HG03457 (cell line): ENCODE results near the gene TMEM212.
"Not testable (repeated sequence)": the region's sequence is repeated elsewhere in the genome, so short reads cannot be mapped to it uniquely, and the experiment has no call there.

Source experiments
- ATAC-seq: cut with Tn5 transposase; IDR thresholded peaks from one replicate; pipeline ENCODE4 v1.9.1; 2021; ENCODE audit warnings: moderate number of reproducible peaks; ENCODE audit not compliant: unreplicated experiment

TMEM212 gene

GRCh38 chr3:171854649-171855305 lies 11.6 kb downstream of the TMEM212 start:
- no peak for ATAC-seq

DNA sequence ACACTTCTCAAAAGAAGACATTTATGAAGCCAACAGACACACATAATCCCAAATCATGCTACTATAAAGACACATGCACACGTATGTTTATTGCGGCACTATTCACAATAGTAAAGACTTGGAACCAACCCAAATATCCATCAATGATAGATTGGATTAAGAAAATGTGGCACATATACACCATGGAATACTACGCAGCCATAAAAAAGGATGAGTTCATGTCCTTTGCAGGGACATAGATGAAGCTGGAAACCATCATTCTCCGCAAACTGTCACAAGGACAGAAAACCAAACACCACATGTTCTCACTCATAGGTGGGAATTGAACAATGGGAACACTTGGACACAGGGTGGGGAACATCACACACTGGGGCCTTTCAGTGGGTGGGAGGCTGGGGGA lies 15.6 kb downstream of the TMEM212 start:
- not testable (repeated sequence) for ATAC-seq

DNA sequence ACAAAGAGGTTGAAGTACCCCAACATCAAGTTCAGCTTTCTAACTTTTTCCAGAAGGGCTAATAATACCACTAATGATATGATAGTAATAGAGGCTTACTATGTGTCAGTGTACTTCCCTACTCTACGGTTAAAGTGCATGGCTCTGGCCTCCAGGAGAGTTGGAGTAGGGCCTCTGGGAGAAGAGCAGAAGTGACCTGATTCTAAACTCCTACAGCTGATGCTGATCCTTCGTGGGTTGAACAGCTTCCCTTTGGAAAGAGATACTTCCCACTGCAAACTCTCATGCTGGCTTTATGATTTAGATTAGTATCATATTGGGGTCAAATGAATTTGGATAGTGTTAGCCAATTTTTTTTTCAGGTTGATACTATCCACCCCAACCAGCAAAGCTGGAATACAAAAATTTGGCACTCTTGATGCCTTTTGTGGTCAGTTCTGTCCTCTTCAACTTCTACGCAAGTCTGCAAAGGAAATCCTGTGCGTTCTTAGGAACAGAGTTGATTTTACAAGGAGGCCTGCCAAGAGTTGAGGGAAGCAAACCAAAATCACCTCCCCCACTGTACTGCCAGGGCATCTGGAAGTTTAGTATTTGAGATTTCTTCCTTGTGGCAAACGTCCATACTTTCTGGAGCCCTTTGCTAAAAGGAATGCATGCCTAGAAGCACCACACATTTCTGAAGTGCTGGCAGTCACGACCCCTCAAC lies 17.8 kb downstream of the TMEM212 start:
- no peak for ATAC-seq

- no peak for ATAC-seq
Observed at GRCh38 chr3:171862392-171862791, 19.2 kb downstream of the TMEM212 start.

GRCh38 chr3:171862993-171863521 lies 19.9 kb downstream of the TMEM212 start:
- ATAC-seq = no peak

- no peak for ATAC-seq
Observed at GRCh38 chr3:171863920-171864319, 20.8 kb downstream of the TMEM212 start.

- no peak for ATAC-seq
Observed at GRCh38 chr3:171865191-171865865, 22.2 kb downstream of the TMEM212 start.

- ATAC-seq = no peak
Observed at GRCh38 chr3:171867981-171868380, 24.8 kb downstream of the TMEM212 start.

DNA sequence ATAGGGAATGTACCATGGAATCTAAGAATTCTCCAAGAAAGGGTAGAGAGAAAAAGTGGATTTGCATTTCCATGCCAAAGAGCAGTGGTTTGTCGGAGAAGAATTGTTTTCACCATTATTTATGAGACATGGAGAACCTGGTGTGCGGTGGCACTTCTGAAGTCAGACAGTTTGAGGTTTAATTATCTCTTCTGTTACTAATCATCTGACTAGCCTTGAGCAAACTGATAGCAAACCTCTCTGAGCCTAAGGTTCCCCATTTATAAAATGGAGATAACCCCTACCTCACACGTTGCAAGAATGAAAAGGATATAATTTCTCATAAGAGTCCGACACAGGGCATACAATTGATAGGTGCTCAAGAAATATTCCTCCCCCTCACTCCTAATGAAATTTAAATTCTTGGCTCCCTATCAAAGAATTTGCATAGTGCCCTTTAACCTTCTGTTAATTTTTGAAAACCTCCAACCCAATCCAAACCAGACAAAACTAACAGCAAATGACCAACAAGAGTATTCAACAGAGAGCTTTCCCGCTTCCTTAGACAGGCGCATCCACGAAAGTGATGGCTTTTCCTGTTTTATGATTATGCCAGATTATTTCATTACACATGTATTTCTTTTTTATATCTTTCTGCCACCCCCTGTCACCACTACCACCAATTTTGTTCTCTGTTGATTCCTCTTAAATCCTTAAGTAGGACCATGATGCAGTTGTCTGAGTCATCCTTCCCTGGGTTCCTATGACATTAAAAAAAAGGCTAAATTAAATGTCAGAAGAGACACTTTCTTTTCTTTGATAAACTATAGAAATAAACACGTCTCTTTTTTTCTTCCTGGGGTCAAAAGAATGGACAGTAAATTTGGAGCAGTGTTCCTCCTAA lies 28.5 kb downstream of the TMEM212 start:
- no peak for ATAC-seq

DNA sequence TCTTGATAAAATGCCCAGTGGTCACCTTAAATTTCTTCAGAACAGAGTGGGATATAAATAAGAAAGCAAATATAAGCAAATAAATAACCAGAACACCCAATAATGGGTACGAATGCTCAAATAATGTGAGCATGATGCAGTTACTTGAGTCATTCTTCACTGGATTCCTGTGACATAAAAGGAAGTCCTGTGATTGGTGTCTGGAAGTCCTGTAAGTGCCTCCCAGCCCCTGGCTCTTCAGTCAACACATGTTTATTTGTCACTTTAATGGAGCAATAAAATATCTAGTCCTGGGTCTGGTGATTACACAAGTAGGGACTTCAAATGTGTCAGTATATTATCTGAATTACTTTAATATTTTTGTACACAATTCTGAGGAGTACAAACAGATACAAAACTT lies 30.4 kb downstream of the TMEM212 start:
- no peak for ATAC-seq

DNA sequence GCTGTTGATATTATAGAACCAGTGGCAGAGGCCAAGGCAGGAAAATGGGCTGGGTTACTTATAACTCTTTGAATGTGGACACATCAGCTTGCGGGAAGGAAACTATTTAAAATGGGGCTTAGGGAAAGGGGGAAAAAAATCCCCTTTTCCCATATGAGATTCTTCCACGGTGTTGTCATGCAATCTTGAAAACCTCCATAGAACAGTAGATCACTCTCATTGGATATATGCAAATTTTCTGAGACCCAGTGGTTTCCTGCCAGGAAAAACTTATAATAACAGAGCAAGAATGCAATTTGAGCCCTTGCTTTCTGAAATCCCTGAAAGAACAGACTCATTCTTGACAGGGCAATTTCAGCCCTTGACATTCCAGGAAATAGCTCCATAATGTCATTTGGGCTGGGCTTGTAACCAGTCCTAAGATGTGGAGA lies 31.1 kb downstream of the TMEM212 start:
- ATAC-seq = no peak

DNA sequence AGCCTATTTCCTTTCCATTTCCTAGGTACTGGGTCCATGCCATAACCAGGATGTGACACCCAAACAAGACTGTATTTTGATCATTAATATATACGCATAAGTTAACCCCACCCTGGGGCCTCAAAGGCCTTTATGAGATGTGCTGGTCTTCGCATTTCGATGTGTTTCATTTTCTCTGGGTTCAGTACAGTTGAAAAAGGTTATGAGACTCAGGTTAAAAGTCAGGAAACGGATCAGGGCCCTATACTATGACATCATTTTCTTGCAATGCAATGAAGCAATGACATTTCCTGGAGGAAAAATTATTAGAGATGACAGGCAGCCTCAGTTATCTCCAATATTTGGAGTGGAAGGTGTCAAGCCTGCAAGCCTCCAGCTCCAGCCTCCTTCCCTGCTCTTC lies 31.7 kb downstream of the TMEM212 start:
- ATAC-seq = no peak

DNA sequence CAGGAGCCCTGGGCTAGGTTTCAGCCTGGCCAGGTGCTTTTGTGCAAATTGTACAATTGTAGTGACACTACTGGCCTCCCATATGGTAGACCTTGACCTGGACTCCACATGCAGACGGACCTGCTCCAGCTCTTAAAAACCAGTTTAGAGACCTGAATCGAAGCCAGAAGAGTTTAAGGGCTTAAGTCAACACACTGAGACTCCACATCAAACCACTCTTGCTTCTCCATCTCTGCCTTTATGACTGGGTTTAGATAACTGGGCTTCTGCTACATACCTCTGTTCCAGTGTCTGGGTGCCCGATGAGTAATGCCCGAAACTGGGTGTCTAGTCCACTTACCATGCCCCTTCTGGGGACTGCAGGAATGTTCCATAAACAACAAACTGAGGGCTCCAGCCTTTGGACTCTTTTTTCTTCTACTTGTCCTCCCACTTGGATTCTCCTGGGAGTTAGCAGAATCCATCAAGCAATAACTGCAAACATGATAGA lies 32.8 kb downstream of the TMEM212 start:
- ATAC-seq = no peak

DNA sequence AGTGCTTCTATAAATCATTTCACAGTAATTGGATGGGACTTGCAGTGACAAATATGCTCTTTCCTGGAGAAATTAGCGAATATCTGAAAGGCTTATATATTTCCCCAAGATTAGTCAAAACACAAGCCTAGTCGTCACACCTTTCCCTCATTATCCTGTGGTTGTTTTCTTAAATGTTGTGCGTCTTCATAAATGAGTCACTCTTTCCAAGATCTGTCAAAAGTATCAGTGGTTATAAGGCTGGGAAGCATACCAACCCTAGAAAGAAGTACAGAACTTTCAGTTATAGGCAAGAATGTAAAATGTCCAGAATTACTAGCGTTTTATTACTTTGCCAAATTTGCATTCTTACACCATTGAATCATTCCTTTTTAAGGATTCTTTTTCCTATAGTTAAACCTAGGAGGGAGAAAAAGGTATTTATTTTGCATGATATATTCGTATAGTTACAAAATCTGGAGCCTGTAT lies 33.6 kb downstream of the TMEM212 start:
- ATAC-seq = no peak

- no peak for ATAC-seq
Observed at GRCh38 chr3:171878461-171879225, 35.5 kb downstream of the TMEM212 start.

GRCh38 chr3:171879472-171879871 lies 36.3 kb downstream of the TMEM212 start:
- no peak for ATAC-seq

DNA sequence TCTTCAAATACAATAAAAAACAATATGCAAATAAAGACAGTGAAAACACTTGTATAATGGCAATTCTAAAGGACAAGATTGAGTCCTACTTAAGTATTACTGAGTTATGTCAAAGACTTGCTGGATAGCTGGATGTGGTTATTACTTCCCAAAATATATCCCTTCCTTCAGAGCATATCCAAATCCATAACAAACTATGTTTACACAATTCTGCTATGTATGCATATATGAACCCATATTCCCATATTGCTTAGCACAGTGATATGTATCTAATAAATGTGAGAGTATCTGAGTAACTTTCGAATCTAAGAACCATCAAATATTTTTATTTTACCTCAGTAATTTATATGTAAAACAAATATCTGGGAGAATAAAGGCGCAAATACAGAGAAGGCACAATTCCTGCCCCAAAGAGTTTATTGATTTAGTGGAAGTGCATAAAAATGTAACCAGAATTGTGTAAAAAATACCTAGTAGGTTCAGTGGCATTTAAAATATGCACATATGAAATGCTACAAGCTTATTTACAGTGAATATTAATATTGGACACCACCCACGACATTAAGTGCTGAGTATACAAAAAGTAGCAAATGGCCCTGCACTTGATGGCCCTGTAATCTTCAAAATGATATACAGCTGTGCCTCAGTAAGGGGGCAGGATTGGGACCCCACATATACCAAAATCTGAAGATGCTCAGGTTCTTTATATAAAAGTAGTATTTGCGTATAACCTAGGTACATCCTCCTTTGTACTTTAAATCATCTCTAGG lies 37.1 kb downstream of the TMEM212 start:
- ATAC-seq = no peak

DNA sequence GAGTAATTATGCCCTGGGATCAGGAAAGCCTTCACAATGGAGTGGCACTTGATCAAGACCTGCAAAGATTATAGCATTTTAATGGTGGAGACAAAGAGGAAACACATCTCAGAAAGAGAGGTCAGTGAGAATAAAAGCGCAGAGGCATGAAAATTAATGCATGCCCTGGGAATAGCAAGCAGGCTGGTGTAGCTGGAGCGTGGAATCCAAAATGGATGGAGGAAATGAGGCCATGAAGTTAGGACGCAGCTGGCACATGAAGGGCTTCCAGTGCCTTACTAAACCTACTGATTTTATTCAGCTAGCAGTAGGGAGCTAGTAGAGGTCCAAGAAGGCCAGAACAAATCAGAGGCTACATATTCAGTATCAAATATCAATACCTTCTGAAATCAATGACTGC lies 38.1 kb downstream of the TMEM212 start:
- ATAC-seq = no peak

- ATAC-seq = no peak
Observed at GRCh38 chr3:171883257-171883892, 40.2 kb downstream of the TMEM212 start.
